Smooth muscle cell (in vitro differentiated cells): ENCODE results near the gene NSUN4. TPM values are rescaled to one million over a fixed set of nuclear protein-coding genes. Genes with fewer than 3 reads are reported as not detected.
A peak's percentile ranks its signal among the peaks of the same experiment; 100 is the strongest.
"Not testable (repeated sequence)": the region's sequence is repeated elsewhere in the genome, so short reads cannot be mapped to it uniquely, and the experiment has no call there.

ENCODE experiments used
- DNase-seq: peaks from one replicate; lab custom pipeline; 2025; ENCODE audit not compliant: unreplicated experiment; lab: John Stamatoyannopoulos, UW
- H2AFZ ChIP-seq: fragments of 200-600 bp; sonication (generic); 2 replicates; pipeline ENCODE4 v1.6.0; 2016; ENCODE audit warnings: antibody characterized with exemption, low read depth, mild to moderate bottlenecking
- H3F3A ChIP-seq: fragments of 200-600 bp; sonication (generic); 2 replicates; pipeline ENCODE4 v1.6.0; 2017; ENCODE audit warnings: antibody characterized with exemption, low read depth
- H3K27ac ChIP-seq: fragments of 200-600 bp; sonication (generic); 2 replicates; pipeline ENCODE4 v1.5.1; 2016; ENCODE audit warnings: low read depth, mild to moderate bottlenecking
- H3K27me3 ChIP-seq: fragments of 200-600 bp; sonication (generic); 2 replicates; pipeline ENCODE4 v1.6.1; 2016; ENCODE audit warnings: low read depth, mild to moderate bottlenecking
- H3K36me3 ChIP-seq: fragments of 200-600 bp; sonication (generic); 2 replicates; pipeline ENCODE4 v1.5.1; 2016; ENCODE audit warnings: low read depth
- H3K4me1 ChIP-seq: fragments of 200-600 bp; sonication (generic); 2 replicates; pipeline ENCODE4 v1.5.1; 2016; ENCODE audit warnings: low read depth
- H3K4me2 ChIP-seq: fragments of 200-600 bp; sonication (generic); 2 replicates; pipeline ENCODE4 v1.6.0; 2016; ENCODE audit warnings: mild to moderate bottlenecking
- H3K4me3 ChIP-seq: fragments of 200-600 bp; sonication (generic); 2 replicates; pipeline ENCODE4 v1.5.1; 2016; ENCODE audit warnings: mild to moderate bottlenecking
- H3K79me2 ChIP-seq: fragments of 200-600 bp; sonication (generic); 2 replicates; pipeline ENCODE4 v1.6.0; 2016; ENCODE audit warnings: low read depth, mild to moderate bottlenecking
- H3K9ac ChIP-seq: fragments of 200-600 bp; sonication (generic); 2 replicates; pipeline ENCODE4 v1.6.0; 2016; ENCODE audit warnings: low read depth
- H3K9me3 ChIP-seq: fragments of 200-600 bp; sonication (generic); replicated peaks from 2 replicates; pipeline ENCODE4 v1.5.1; 2016; ENCODE audit warnings: low read depth
- H4K20me1 ChIP-seq: fragments of 200-600 bp; sonication (generic); 2 replicates; pipeline ENCODE4 v1.6.0; 2016; ENCODE audit warnings: low read depth
- CTCF ChIP-seq: fragments of 200-600 bp; sonication (generic); IDR thresholded peaks from 2 replicates; pipeline ENCODE4 v1.5.1; 2017; ENCODE audit warnings: borderline replicate concordance, mild to moderate bottlenecking, antibody characterized with exemption; ENCODE audit not compliant: insufficient read depth, poor library complexity, severe bottlenecking
- WGBS: methylation state at CpG from one replicate; pipeline ENCODE4 v1.1.7; 2016; ENCODE audit warnings: low lambda C conversion rate; 5-methylcytosine and 5-hydroxymethylcytosine counted together
- polyA plus RNA-seq: library from polyadenylated mRNA; unstranded; fragments of >200 nt; fragmentation: Nextera tagmentation; extraction: Ambion mirVana; gene quantifications from 2 replicates; pipeline ENCODE4 v1.2.1, GENCODE V29; 2016
- total RNA-seq: library from RNA; depleted of rRNA; stranded (reverse); fragments of >200 nt; gene quantifications from 2 replicates; pipeline ENCODE4 v1.2.3, GENCODE V29; 2014

Gene NSUN4
- total and polyA plus RNA-seq, 2 experiments from 2014 or later, result 10.8 to 14.1 TPM

GRCh38 chr1:46328182-46328581 lies 12.4 kb upstream of the NSUN4 start:
- not testable (repeated sequence) for H3K4me3 ChIP-seq, H2AFZ ChIP-seq, H3K27ac ChIP-seq, H3K4me2 ChIP-seq, H3K27me3 ChIP-seq, H3K4me1 ChIP-seq, H3K36me3 ChIP-seq, H3K79me2 ChIP-seq, H3F3A ChIP-seq, H3K9ac ChIP-seq, DNase-seq, H4K20me1 ChIP-seq, H3K9me3 ChIP-seq
- WGBS, result 95% methylated on average over 7 of the region's 7 CpGs

GRCh38 chr1:46329807-46330206 lies 10.8 kb upstream of the NSUN4 start:
- WGBS, result 37% methylated on average over 7 of the region's 7 CpGs
- H3K36me3 ChIP-seq, H2AFZ ChIP-seq, H3K4me1 ChIP-seq, H3K9ac ChIP-seq, H3K4me3 ChIP-seq, H3K9me3 ChIP-seq, H4K20me1 ChIP-seq, DNase-seq, H3K79me2 ChIP-seq, H3K27ac ChIP-seq, H3K27me3 ChIP-seq, H3F3A ChIP-seq, H3K4me2 ChIP-seq: not testable (repeated sequence)

- H3K27ac ChIP-seq, DNase-seq, H3K27me3 ChIP-seq, H3K4me3 ChIP-seq, H3F3A ChIP-seq, H3K9ac ChIP-seq, H3K79me2 ChIP-seq, H2AFZ ChIP-seq, H3K4me2 ChIP-seq, H3K36me3 ChIP-seq, H3K4me1 ChIP-seq, H4K20me1 ChIP-seq, H3K9me3 ChIP-seq: not testable (repeated sequence)
- WGBS, result 82% methylated on average over 2 of the region's 2 CpGs
Measured at GRCh38 chr1:46330381-46330780, 10.2 kb upstream of the NSUN4 start.

GRCh38 chr1:46331786-46332540 lies 8.6 kb upstream of the NSUN4 start:
- H3K36me3 ChIP-seq, H3K27ac ChIP-seq, H3K9ac ChIP-seq, H3K9me3 ChIP-seq, DNase-seq, H4K20me1 ChIP-seq, H3K4me1 ChIP-seq, H3K27me3 ChIP-seq, H3K79me2 ChIP-seq, H3F3A ChIP-seq, H3K4me2 ChIP-seq, H3K4me3 ChIP-seq: not testable (repeated sequence)
- 61% methylated on average over 24 of the region's 24 CpGs for WGBS
- peak overlapping the region; percentile 8 for H2AFZ ChIP-seq

- TF ChIP-seq CTCF, result no peak
- no peak overlapping the region for H3K4me2 ChIP-seq
- H3K4me3 ChIP-seq, result no peak overlapping the region
- H2AFZ ChIP-seq, result no peak overlapping the region
- H3K79me2 ChIP-seq, result no peaks in the 10 kb centered on the region
- WGBS, result 76% methylated on average over 9 of the region's 9 CpGs
- no peaks in the 10 kb centered on the region for H3K36me3 ChIP-seq
- H3K27ac ChIP-seq, result no peak overlapping the region
- no peaks in the 10 kb centered on the region for H3F3A ChIP-seq
- H3K9ac ChIP-seq, result no peak overlapping the region
- no peaks in the 10 kb centered on the region for H3K27me3 ChIP-seq
- no peaks in the 10 kb centered on the region for H3K4me1 ChIP-seq
- no peaks in the 10 kb centered on the region for H3K9me3 ChIP-seq
- no peaks in the 10 kb centered on the region for H4K20me1 ChIP-seq
- no peak for DNase-seq
Measured at GRCh38 chr1:46333300-46334029, 7.1 kb upstream of the NSUN4 start.
